H1 (cell line): ENCODE data around the gene KCNV2. TPM values are rescaled to one million over a fixed set of nuclear protein-coding genes. Genes with fewer than 3 reads are reported as not detected.

Experiments
- CTCF ChIA-PET: fragments of 300-600 bp; sonication (Branson Sonifier 250); formaldehyde crosslinking; loops from one replicate; lab custom pipeline; 2021; ENCODE audit not compliant: partially characterized antibody; lab: Charles Lee
- POLR2A ChIA-PET: fragments of 300-600 bp; sonication (Branson Sonifier 250); formaldehyde crosslinking; loops from one replicate; lab custom pipeline; 2021; ENCODE audit warnings: inconsistent platforms; ENCODE audit not compliant: partially characterized antibody; lab: Charles Lee
- DNase-seq, 2 experiments: peaks; one replicate each; pipeline versions ENCODE4 v3.0.0 to v3.0.0-alpha.2; 2010 to 2022; ENCODE audit warnings: low spot score in 2 of 2, low read depth in 1 of 2, mixed read lengths in 1 of 2
- FAIRE-seq: peaks from 2 replicates; lab custom pipeline; 2011; peaks lifted over from hg19 to GRCh38; lab: Jason Lieb, UNC
- H2AFZ ChIP-seq: 2 replicates; pipeline ENCODE4 v1.8.1; 2012; ENCODE audit warnings: low read length, inconsistent platforms
- H2AK5ac ChIP-seq: 2 replicates; pipeline ENCODE4 v1.6.1; 2013; ENCODE audit warnings: low read depth, low read length
- H2BK120ac ChIP-seq: replicated peaks from 2 replicates; pipeline ENCODE3; 2013; ENCODE audit warnings: low read depth, low read length, inconsistent platforms
- H2BK12ac ChIP-seq: 2 replicates; pipeline ENCODE4 v1.6.1; 2013; ENCODE audit warnings: low read depth, low read length
- H2BK15ac ChIP-seq: 2 replicates; pipeline ENCODE4 v1.6.1; 2013; ENCODE audit warnings: low read length
- H2BK20ac ChIP-seq: 2 replicates; pipeline ENCODE4 v1.6.1; 2013; ENCODE audit warnings: low read length
- H2BK5ac ChIP-seq: 2 replicates; pipeline ENCODE4 v1.6.1; 2013; ENCODE audit warnings: low read depth, low read length
- H3K14ac ChIP-seq: 2 replicates; pipeline ENCODE4 v1.6.1; 2013; ENCODE audit warnings: inconsistent platforms; ENCODE audit not compliant: insufficient read length
- H3K18ac ChIP-seq: 2 replicates; pipeline ENCODE4 v1.6.1; 2013; ENCODE audit warnings: low read length; ENCODE audit errors: extremely low read depth
- H3K23ac ChIP-seq: 2 replicates; pipeline ENCODE4 v1.6.1; 2013; ENCODE audit warnings: inconsistent platforms; ENCODE audit not compliant: insufficient read length
- H3K23me2 ChIP-seq: 2 replicates; pipeline ENCODE4 v1.6.1; 2013; ENCODE audit warnings: low read depth, low read length
- H3K27ac ChIP-seq: 2 replicates; pipeline ENCODE4 v1.6.1; 2011; ENCODE audit warnings: low read depth, low read length, inconsistent platforms
- H3K27me3 ChIP-seq, 4 experiments: replicated peaks in 1 of 4; 1 replicate in 1 of 4; 2 replicates in 3 of 4; pipeline versions ENCODE4 v1.6.1 to v1.8.1; 2011 to 2013; ENCODE audit warnings: low read length in 3 of 4, mild to moderate bottlenecking in 3 of 4, inconsistent platforms in 2 of 4, mixed read lengths in 2 of 4, moderate library complexity in 1 of 4; ENCODE audit not compliant: control insufficient read depth in 3 of 4, insufficient read depth in 3 of 4; ENCODE audit errors: extremely low read depth in 1 of 4
- H3K36me3 ChIP-seq, 4 experiments: 2 replicates each; pipeline versions ENCODE4 v1.6.1 to v1.8.1; 2011 to 2013; ENCODE audit warnings: mild to moderate bottlenecking in 4 of 4, low read length in 3 of 4, moderate library complexity in 2 of 4, control low read depth in 1 of 4, inconsistent platforms in 1 of 4; ENCODE audit not compliant: insufficient read depth in 4 of 4, control insufficient read depth in 2 of 4
- H3K4ac ChIP-seq: replicated peaks from 2 replicates; pipeline ENCODE3; 2013; ENCODE audit warnings: low read length, low read depth, mixed read lengths, inconsistent platforms; ENCODE audit not compliant: insufficient read length
- H3K4me1 ChIP-seq, 4 experiments: replicated peaks in 1 of 4; 1 replicate in 1 of 4; 2 replicates in 3 of 4; pipeline versions ENCODE4 v1.6.1 to v1.8.1; 2011 to 2013; ENCODE audit warnings: low read length in 3 of 4, inconsistent platforms in 2 of 4, mixed read lengths in 1 of 4; ENCODE audit not compliant: insufficient read depth in 4 of 4, control insufficient read depth in 3 of 4
- H3K4me2 ChIP-seq, 2 experiments: 2 replicates each; pipeline versions ENCODE4 v1.6.1 to v1.8.1; 2011 to 2013; ENCODE audit warnings: low read depth in 2 of 2, low read length in 2 of 2, control low read depth in 1 of 2, inconsistent platforms in 1 of 2, mild to moderate bottlenecking in 1 of 2; ENCODE audit not compliant: insufficient read depth in 1 of 2
- H3K4me3 ChIP-seq, 4 experiments: fragments of 200-600, 300-600 bp in 1 of 4; sonication (generic), shearing (Covaris generic), sonication (Bioruptor Twin) in 1 of 4; 2 replicates each; pipeline versions ENCODE4 v1.5.1 to v1.8.1; 2011 to 2016; ENCODE audit warnings: low read length in 4 of 4, low read depth in 3 of 4, control low read depth in 2 of 4, inconsistent platforms in 2 of 4, mild to moderate bottlenecking in 2 of 4, mixed read lengths in 1 of 4, moderate library complexity in 1 of 4; ENCODE audit not compliant: insufficient read depth in 2 of 4; ENCODE audit errors: extremely low read depth in 1 of 4
- H3K56ac ChIP-seq: replicated peaks from 2 replicates; pipeline ENCODE3; 2013; ENCODE audit warnings: low read depth, mild to moderate bottlenecking, mixed read lengths, low read length, inconsistent platforms; ENCODE audit not compliant: insufficient read length
- H3K79me1 ChIP-seq: 2 replicates; pipeline ENCODE4 v1.6.1; 2013; ENCODE audit warnings: low read depth, low read length, control low read depth
- H3K79me2 ChIP-seq, 2 experiments: 2 replicates each; pipeline versions ENCODE4 v1.6.1 to v1.8.1; 2012 to 2013; ENCODE audit warnings: low read length in 2 of 2, mild to moderate bottlenecking in 2 of 2, inconsistent platforms in 1 of 2; ENCODE audit not compliant: insufficient read depth in 2 of 2, control insufficient read depth in 1 of 2
- H3K9ac ChIP-seq, 4 experiments: replicated peaks in 1 of 4; 1 replicate in 1 of 4; 2 replicates in 3 of 4; pipeline versions ENCODE4 v1.6.1 to v1.8.1; 2011 to 2013; ENCODE audit warnings: low read depth in 3 of 4, low read length in 3 of 4, control low read depth in 2 of 4, mild to moderate bottlenecking in 2 of 4, moderate library complexity in 2 of 4, inconsistent platforms in 1 of 4; ENCODE audit errors: extremely low read depth in 1 of 4
- H3K9me3 ChIP-seq, 2 experiments: 2 replicates each; pipeline versions ENCODE4 v1.6.1 to v1.8.1; 2012 to 2013; ENCODE audit warnings: mild to moderate bottlenecking in 2 of 2, moderate library complexity in 2 of 2, control low read depth in 1 of 2, inconsistent platforms in 1 of 2, low read depth in 1 of 2, low read length in 1 of 2, mixed read lengths in 1 of 2; ENCODE audit not compliant: insufficient read depth in 2 of 2
- H4K20me1 ChIP-seq, 2 experiments: replicated peaks in 1 of 2; 2 replicates each; pipeline versions ENCODE3 to v1.8.1; 2011 to 2013; ENCODE audit warnings: inconsistent platforms in 2 of 2, low read length in 2 of 2, mild to moderate bottlenecking in 1 of 2; ENCODE audit not compliant: insufficient read depth in 2 of 2, control insufficient read depth in 1 of 2
- H4K5ac ChIP-seq: 2 replicates; pipeline ENCODE4 v1.6.1; 2013; ENCODE audit warnings: low read length, low read depth, mixed read lengths, inconsistent platforms; ENCODE audit not compliant: insufficient read length
- H4K8ac ChIP-seq: 2 replicates; pipeline ENCODE4 v1.8.0; 2013; ENCODE audit warnings: mild to moderate bottlenecking, moderate library complexity, low read length, inconsistent platforms; ENCODE audit not compliant: insufficient read depth; ENCODE audit errors: extremely low read depth
- H4K91ac ChIP-seq: replicated peaks from 2 replicates; pipeline ENCODE3; 2013; ENCODE audit warnings: low read length, mixed read lengths, inconsistent platforms; ENCODE audit not compliant: insufficient read length
- ATF3 ChIP-seq: IDR thresholded peaks from 2 replicates; pipeline ENCODE4 v1.6.1; 2011; ENCODE audit warnings: low read depth, mild to moderate bottlenecking, low read length; ENCODE audit not compliant: insufficient read depth
- BRCA1 ChIP-seq: IDR thresholded peaks from 2 replicates; pipeline ENCODE4 v1.6.1; 2012; ENCODE audit warnings: low read depth, low read length, improper control_type of control experiment
- CHD2 ChIP-seq: IDR thresholded peaks from 2 replicates; pipeline ENCODE4 v1.6.1; 2012; ENCODE audit warnings: low read length, improper control_type of control experiment
- E2F6 ChIP-seq: IDR thresholded peaks from 2 replicates; pipeline ENCODE4 v1.6.1; 2012; ENCODE audit warnings: inconsistent platforms
- HDAC6 ChIP-seq: IDR thresholded peaks from one replicate; pipeline ENCODE4 v1.7.1; 2012; ENCODE audit warnings: low read depth, mild to moderate bottlenecking, inconsistent platforms, low read length, moderate library complexity
- KDM4A ChIP-seq: IDR thresholded peaks from one replicate; pipeline ENCODE4 v1.7.1; 2012; ENCODE audit warnings: low read depth, mild to moderate bottlenecking, moderate library complexity, low read length, inconsistent platforms; ENCODE audit not compliant: severe bottlenecking
- KDM5A ChIP-seq: fragments of 200-600 bp; IDR thresholded peaks from 2 replicates; pipeline ENCODE4 v1.7.1; 2012; ENCODE audit warnings: mild to moderate bottlenecking, low read length, inconsistent platforms, mixed read lengths
- NANOG ChIP-seq: IDR thresholded peaks from 2 replicates; pipeline ENCODE4 v1.6.1; 2011; ENCODE audit warnings: low read length, low read depth, mild to moderate bottlenecking, inconsistent platforms; ENCODE audit not compliant: insufficient read depth, poor library complexity, severe bottlenecking
- SIRT6 ChIP-seq: IDR thresholded peaks from one replicate; pipeline ENCODE4 v1.7.1; 2012; ENCODE audit warnings: low read length, inconsistent platforms
- SP2 ChIP-seq: IDR thresholded peaks from 2 replicates; pipeline ENCODE4 v1.6.1; 2012; ENCODE audit warnings: mild to moderate bottlenecking, low read length, inconsistent platforms
- TEAD4 ChIP-seq: IDR thresholded peaks from 2 replicates; pipeline ENCODE4 v1.6.1; 2012; ENCODE audit warnings: low read depth, low read length, inconsistent platforms, mixed read lengths
- WGBS, 2 experiments: shearing (Covaris generic) in 1 of 2; methylation state at CpG; one replicate each; pipeline versions ENCODE4 v1.1.6 to v1.1.7; 2013 to 2015; ENCODE audit warnings: low lambda C conversion rate in 2 of 2, mixed read lengths in 2 of 2, inconsistent platforms in 1 of 2, low coverage in 1 of 2, missing lambda C conversion rate in 1 of 2; ENCODE audit not compliant: insufficient replicate concordance in 2 of 2, insufficient coverage in 1 of 2, insufficient read length in 1 of 2; ENCODE audit errors: extremely low coverage in 1 of 2, missing lambda C conversion rate in 1 of 2; 5-methylcytosine and 5-hydroxymethylcytosine counted together
- polyA plus RNA-seq, 7 experiments: library from polyadenylated mRNA; depleted of rRNA in 3 of 7; stranded (reverse) in 5 of 7; unstranded in 2 of 7; fragments of >200 nt in 5 of 7; fragments of 200-250 nt in 2 of 7; gene quantifications; 1 replicate in 5 of 7; 2 replicates in 1 of 7; 4 replicates in 1 of 7; pipeline versions ENCODE4 v1.2.1 to v1.2.3, GENCODE V29; 2011 to 2013; ENCODE audit warnings: missing spikeins in 2 of 7, mixed read lengths in 2 of 7
- total RNA-seq: library from RNA; stranded (reverse); fragmentation: NEBNext Ultra II Directional; extraction: Animal tissue kit (Norgen Biotek cat#: 25700); gene quantifications from 2 replicates; pipeline ENCODE4 v1.2.1, GENCODE V29; 2021

Gene KCNV2
- total and polyA plus RNA-seq, 2 of the 8 experiments (the other 6 are each of a cell fraction or from before 2014, with no cell fraction given) = not detected

- Histone ChIP-seq H3K79me1 (no peaks in the 10 kb centered on the region), H2AFZ (no peak overlapping the region), H4K8ac (no peak overlapping the region), H3K18ac (no peak overlapping the region), H3K9me3 (no peaks in the 10 kb centered on the region), H2BK20ac (no peak overlapping the region), H2BK120ac (no peak overlapping the region), H3K4me3 (no peak overlapping the region), H2BK5ac (no peak overlapping the region), H3K9ac (no peak overlapping the region), H3K56ac (no peak overlapping the region), H3K27me3 (no peaks in the 10 kb centered on the region), H3K14ac (no peak overlapping the region), H3K23ac (no peak overlapping the region), H3K23me2 (no peaks in the 10 kb centered on the region), H2BK12ac (no peak overlapping the region; the same call in 1 of the 2 replicates), H3K36me3 (no peaks in the 10 kb centered on the region), H4K20me1 (no peaks in the 10 kb centered on the region), H2BK15ac (no peak overlapping the region), H4K91ac (no peak overlapping the region), H3K27ac (no peak overlapping the region), H3K4me1 (peaks cover 0 to 2% (median 0%) of the 10 kb centered on the region in 4 experiments; a peak in 1 of 7 replicates), H3K4me2 (no peak overlapping the region), H2AK5ac (no peak overlapping the region), H4K5ac (no peak overlapping the region), H3K79me2 (no peaks in the 10 kb centered on the region), H3K4ac (no peak overlapping the region)
- TF ChIP-seq SIRT6 (no peak), HDAC6 (no peak), CHD2 (no peak), SP2 (no peak), BRCA1 (no peak), ATF3 (no peak), KDM4A (no peak), TEAD4 (no peak), KDM5A (no peak), E2F6 (no peak), NANOG (no peak)
- FAIRE-seq = no peak
- ChIA-PET POLR2A (interaction anchor here (0.6 kb wide), 1 partner anchor 22 kb away, joined by 3 read pairs; no protein-coding TSS in a partner anchor), CTCF (interaction anchor here (0.6 kb wide), 1 partner anchor 759 kb away, joined by 3 read pairs; no protein-coding TSS in a partner anchor)
- WGBS, 2 experiments = 78% methylated on average over 2 of the region's 2 CpGs; no CpG with 5 or more reads in 1 of the 2 experiments
- DNase-seq = no peak
Observed at GRCh38 chr9:2679011-2679410, 38.3 kb upstream of the KCNV2 start.
